MG63 (cell line): ENCODE data around the gene SNRNP70. TPM values are rescaled to one million over a fixed set of nuclear protein-coding genes. Genes with fewer than 3 reads are reported as not detected.
A peak's percentile ranks its signal among the peaks of the same experiment; 100 is the strongest.

Source experiments
- DNase-seq: peaks from one replicate; pipeline ENCODE4 v3.0.0-alpha.2; 2020
- H3K27me3 ChIP-seq: fragments of 250-450 bp; sonication (Bioruptor Pico); 2 replicates; pipeline ENCODE4 v1.5.1; 2020; ENCODE audit warnings: mild to moderate bottlenecking, moderate library complexity
- H3K36me3 ChIP-seq: fragments of 250-450 bp; sonication (Bioruptor Pico); 2 replicates; pipeline ENCODE4 v1.5.1; 2020; ENCODE audit warnings: mild to moderate bottlenecking, moderate library complexity
- H3K4me3 ChIP-seq: fragments of 250-450 bp; sonication (Bioruptor Pico); 2 replicates; pipeline ENCODE4 v1.5.1; 2020; ENCODE audit warnings: mild to moderate bottlenecking, moderate library complexity
- H3K9me3 ChIP-seq: fragments of 250-450 bp; sonication (Bioruptor Pico); 2 replicates; pipeline ENCODE4 v1.5.1; 2020; ENCODE audit warnings: mild to moderate bottlenecking, moderate library complexity
- total RNA-seq: library from RNA; depleted of rRNA; stranded (reverse); fragments of >200 nt; shearing (Covaris generic); gene quantifications from 2 replicates; pipeline ENCODE4 v1.2.3, GENCODE V29; 2014; ENCODE audit warnings: low replicate concordance

SNRNP70 gene
- total RNA-seq, 1 experiment from 2014 or later = 247 TPM

DNA sequence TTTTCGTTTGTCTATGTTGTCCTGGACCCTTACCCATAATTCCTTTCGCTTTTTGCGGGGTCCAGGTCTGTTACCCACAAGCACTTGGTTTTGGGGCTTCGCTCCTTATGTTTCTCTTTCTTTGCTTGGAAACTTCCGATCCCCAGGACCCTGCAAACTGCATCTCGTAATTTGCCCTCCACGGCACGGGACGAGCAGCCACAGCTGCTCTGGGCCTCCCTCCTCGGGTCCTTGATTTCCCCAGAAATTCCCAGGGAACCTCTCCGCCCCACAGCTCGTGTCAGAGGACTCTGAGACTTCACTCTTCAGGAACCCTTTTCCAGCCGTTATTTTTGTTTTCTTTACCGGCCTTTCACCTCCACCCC lies 599 bp downstream of the SNRNP70 start:
- Histone ChIP-seq H3K27me3 (no peaks in the 10 kb centered on the region), H3K9me3 (no peaks in the 10 kb centered on the region), H3K4me3 (peak overlapping the region; percentile 99), H3K36me3 (peaks cover 53% of the 10 kb centered on the region)
- DNase-seq = no peak

DNA sequence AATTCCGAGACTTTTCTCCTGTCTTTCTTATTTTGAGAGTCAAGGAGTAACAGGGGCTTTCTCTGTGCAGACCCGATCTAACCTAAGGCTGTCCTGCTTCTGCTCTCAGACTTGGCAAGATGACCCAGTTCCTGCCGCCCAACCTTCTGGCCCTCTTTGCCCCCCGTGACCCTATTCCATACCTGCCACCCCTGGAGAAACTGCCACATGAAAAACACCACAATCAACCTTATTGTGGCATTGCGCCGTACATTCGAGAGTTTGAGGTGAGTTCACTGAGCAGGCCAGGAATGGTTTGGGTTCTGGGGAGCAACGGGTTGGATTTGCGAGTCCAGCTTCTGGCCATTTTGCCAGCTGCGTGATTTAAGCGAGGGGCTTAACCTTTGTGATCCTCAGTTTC lies 1.0 kb downstream of the SNRNP70 start:
- Histone ChIP-seq H3K36me3 (peaks cover 58% of the 10 kb centered on the region), H3K4me3 (peak overlapping the region; percentile 99), H3K27me3 (no peaks in the 10 kb centered on the region), H3K9me3 (no peaks in the 10 kb centered on the region)
- no peak for DNase-seq

DNA sequence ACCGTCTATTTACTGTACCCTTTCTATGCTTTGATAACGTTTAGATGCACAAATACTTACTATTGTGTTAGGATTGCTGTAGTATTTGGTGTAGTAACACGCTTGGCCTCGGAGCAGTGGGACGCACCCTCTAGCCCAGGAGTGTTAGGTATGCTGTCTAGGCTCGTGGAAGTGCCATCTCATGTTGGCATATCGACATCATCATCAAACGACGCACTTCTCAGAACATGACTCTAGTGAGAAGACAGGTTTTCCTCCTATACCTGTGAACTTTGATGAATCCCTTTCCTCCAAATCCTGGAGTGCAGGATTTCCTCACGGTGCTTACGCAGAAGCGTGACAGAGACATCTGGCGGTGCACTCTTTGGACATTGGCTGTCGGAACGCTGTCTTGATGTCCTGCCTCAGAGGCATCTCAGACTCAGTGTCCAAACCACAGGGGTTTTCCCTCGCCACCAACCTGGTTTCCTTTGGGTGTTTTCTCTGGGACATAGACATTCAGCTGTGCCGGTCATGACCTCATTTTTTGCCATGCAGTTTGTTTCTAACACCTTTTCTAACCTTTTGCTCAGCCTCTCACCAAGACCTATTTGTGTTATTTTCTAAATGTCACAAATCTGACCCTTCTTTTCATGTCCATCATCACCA lies 6.3 kb downstream of the SNRNP70 start:
- no peak overlapping the region for H3K4me3 ChIP-seq
- peaks cover 93% of the 10 kb centered on the region for H3K36me3 ChIP-seq
- DNase-seq = no peak
- no peaks in the 10 kb centered on the region for H3K9me3 ChIP-seq
- H3K27me3 ChIP-seq = no peaks in the 10 kb centered on the region

DNA sequence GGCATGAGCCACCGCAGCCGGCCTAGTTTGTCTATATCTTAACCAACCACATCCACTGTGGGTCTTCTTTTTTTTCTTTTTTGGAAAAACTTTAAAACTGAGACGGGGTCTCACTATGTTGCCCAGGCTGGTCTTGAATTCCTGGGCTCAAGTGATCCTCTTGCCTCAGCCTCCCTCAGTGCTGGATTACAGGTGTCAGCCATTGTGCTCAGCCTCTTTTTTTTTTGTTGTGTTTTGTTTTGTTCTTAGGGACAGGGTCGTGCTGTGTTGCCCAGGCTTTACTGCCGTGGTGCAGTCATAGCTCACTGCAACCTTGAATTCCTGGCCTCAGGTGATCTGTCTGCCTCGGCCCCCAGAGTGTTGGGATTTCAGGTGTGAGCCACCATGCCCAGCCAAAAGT lies 7.4 kb downstream of the SNRNP70 start:
- Histone ChIP-seq H3K36me3 (peaks cover 93% of the 10 kb centered on the region), H3K9me3 (no peaks in the 10 kb centered on the region), H3K27me3 (no peaks in the 10 kb centered on the region), H3K4me3 (no peak overlapping the region)
- no peak for DNase-seq

DNA sequence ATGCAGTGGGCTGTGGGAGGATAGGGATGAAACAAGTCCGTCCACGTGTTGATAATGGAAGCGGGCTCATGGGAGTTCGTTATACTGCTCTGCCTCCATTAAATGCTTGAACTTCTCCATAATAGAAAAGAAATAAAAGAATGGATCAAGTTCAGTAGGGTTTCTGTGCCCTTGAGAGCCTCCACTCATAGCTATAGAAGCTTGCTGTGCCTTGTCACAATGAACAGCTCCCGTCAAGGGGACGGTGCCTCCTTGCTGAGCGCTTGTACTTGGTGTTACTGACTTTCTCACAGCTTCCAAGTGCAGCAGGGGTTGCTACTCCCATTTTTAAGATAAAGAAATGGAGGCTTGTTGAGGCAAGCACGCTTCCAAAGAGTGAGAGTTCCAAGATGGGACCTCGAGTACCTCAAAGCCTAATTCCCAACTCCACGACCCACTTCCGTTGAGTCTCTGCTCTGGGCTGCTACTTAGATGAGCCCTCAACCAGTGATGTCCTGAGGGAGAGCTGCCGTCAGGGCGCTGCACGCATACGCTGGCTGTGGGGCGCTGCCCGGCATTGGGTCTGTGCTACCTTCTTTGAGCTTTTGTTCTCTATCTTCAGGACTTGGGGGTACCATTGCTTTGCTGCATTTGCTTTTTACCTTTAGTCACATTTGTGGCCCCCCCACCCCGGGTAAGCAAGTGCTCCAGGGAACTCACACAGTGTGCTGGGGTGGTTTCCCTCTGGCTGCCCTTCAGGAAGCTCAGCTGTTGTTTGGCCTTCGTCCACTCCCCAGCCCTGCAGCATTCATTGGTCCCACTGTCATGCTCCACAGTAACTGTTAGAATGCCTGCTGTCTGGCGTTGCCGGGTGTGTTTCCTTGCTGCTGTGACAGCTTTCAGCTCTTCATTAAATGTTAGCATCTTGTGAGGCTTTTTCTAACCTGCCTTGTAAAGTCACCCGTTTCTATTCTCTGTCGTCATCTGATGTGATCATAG lies 9.5 kb downstream of the SNRNP70 start:
- peaks cover 93% of the 10 kb centered on the region for H3K36me3 ChIP-seq
- no peaks in the 10 kb centered on the region for H3K9me3 ChIP-seq
- no peaks in the 10 kb centered on the region for H3K27me3 ChIP-seq
- H3K4me3 ChIP-seq = no peak overlapping the region
- DNase-seq = no peak

DNA sequence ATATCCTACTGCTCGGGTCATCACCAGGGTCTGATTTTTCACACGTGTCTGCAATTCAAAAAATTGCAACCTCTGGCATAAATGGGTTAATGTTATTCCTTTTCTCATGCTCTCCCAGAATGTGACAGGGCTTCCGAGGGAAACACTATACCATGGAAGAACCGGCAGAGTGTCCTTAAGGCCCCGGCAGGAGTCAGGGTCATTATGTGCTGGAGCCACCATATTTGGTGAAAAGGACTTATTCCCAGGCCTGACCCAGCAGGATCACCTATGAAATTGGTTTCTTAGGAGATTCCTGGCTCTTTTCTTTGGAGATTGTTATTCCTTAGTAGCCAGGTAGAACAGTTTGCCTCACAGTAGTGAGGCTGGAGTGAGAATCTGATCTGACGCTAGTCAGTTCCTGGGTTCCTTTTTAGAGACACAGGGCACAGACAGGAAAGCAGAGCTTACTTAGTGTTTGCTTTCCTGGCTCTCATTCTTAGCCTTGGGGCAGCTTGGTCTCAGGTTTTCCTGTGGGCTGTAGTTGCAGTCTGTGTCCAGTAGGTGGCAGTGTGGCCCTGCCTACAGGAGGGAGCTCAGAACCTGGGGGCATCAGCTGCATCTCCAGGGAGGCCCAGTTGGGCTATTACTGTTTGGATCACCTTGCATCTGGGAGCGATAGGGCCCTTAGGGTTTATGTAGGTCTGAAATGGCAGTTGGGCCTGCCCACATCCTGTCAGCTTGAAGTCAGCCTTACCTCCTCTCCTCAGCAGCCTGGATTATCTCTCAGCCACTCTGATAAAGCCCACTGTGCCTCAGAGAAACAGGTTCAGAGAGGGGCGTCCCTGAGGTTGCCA lies 12.4 kb downstream of the SNRNP70 start:
- no peaks in the 10 kb centered on the region for H3K9me3 ChIP-seq
- peaks cover 86% of the 10 kb centered on the region for H3K36me3 ChIP-seq
- H3K27me3 ChIP-seq = no peaks in the 10 kb centered on the region
- DNase-seq = peak; percentile 68
- H3K4me3 ChIP-seq = no peak overlapping the region

DNA sequence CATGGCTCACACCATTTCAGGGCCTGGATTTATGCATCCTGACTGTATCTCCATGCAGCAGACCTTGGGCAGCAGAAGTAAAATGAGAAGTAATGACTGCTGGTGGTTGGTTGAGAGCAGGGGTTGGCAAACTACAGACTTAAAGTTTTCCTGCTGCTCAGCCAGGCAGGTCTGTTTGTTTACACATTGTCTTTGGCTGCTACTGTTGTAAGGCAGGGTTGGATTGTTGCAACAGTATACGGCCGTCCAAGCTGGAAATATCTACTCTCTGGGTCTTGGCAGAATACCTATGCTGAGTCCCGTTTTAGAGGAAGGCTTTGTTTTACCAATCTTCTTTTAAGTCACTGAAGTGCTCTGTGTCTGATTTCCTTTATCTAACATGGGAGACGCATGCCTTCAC lies 13.5 kb downstream of the SNRNP70 start:
- no peak for DNase-seq
- Histone ChIP-seq H3K4me3 (no peak overlapping the region), H3K9me3 (no peaks in the 10 kb centered on the region), H3K27me3 (no peaks in the 10 kb centered on the region), H3K36me3 (peaks cover 87% of the 10 kb centered on the region)

DNA sequence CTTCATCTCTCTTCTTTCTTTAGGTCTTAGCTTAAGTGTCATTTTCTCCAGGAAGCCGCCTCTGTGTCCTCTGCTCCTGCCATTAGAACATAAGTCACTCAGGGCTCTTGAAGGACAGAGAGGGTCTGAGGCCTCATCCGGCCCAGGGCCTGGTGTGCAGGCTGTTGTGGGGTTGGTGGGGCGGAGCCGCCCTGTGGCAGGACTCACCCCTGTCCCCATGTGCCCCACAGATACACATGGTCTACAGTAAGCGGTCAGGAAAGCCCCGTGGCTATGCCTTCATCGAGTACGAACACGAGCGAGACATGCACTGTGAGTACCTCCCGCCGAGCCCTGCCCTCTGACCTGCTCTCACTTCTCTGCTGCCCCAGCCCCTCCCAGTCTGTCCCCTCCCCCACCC lies 15.9 kb downstream of the SNRNP70 start:
- no peaks in the 10 kb centered on the region for H3K27me3 ChIP-seq
- H3K9me3 ChIP-seq = no peaks in the 10 kb centered on the region
- H3K4me3 ChIP-seq = no peak overlapping the region
- H3K36me3 ChIP-seq = peaks cover 87% of the 10 kb centered on the region
- no peak for DNase-seq

DNA sequence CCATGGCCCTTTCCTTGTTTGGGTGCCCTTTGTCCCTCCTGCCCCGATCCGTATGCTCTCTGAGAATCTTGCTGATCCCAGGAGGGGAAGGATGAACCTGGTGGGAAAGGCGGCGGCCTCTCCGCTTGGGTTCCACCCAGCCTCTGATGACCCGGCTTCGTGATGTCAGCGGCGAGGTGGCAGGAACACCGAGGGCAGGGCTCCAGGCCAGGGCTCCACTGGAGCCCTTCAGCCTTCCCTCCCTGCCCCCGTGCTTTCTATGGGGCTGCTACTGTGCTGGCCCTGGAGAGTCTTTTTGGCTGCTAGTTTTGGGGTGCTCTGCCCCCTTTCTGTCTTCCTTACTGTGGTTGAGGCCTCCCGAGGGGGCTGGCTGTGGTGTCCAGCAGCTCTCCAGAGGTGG lies 17.1 kb downstream of the SNRNP70 start:
- Histone ChIP-seq H3K4me3 (no peak overlapping the region), H3K36me3 (peaks cover 87% of the 10 kb centered on the region), H3K27me3 (no peaks in the 10 kb centered on the region), H3K9me3 (no peaks in the 10 kb centered on the region)
- DNase-seq = no peak

DNA sequence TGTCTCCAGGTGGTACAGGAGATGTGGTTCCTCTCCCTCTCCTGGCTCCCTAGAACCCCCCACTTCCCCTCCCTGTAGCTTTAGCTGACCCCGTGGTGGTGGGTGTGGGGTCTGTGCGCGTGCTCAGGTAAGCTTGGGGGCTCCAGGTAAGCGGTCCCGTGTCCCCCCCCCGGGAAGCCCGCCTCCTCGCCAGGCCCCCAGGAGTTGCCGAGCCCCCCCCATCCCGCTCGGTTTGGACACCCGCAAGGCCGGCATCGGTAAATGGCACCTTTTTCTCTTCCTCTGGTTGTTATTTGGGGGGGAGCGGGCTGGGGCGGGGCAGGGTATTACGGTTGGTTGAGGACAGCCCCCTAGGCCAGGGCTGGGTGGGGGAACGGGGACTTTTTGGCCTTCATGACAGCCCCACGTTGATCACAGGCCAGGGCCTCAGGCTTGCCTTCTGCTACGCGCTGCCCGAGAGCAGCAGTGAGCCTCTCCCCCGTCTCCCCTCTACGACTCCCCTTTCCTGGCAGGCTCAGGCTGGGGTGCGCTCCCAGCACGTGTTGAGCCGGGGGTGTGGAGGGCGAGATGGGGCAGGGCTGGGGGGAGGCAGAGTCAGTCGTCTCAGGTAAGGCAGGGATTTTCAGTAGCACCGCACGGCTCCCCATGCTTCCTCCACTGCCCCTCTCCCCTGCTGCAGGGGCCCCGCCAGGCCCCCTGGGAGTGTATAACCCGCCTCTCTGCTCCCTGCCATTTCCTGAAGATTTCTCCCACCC lies 18.3 kb downstream of the SNRNP70 start:
- peaks cover 86% of the 10 kb centered on the region for H3K36me3 ChIP-seq
- DNase-seq = no peak
- no peak overlapping the region for H3K4me3 ChIP-seq
- no peaks in the 10 kb centered on the region for H3K9me3 ChIP-seq
- no peaks in the 10 kb centered on the region for H3K27me3 ChIP-seq

DNA sequence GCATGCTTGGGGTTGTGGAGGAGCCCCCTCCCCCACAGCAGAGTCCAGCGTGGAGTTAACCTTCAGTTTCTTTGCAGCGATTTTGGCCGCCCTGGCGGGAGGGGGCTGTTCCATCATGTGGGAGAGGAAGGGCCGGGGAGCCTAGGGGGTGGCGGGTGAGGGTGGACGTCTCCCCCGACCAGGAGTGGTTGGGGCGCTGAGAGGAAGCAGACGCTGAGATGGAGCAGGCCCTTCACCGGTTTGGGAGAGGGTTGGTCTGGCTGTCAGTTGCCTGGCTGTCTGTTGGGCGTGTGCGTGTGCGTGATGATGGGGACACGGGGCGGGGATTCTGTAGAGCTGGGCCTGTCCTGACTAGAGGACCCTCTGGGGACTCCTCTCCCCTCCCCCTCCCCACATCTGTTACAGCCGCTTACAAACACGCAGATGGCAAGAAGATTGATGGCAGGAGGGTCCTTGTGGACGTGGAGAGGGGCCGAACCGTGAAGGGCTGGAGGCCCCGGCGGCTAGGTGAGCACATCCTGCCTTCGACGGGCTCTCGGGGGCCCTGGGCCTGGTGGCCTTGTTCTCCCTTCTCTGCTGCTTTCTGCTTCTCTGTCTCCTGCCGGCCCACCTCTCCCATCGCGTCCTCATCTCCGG lies 19.1 kb downstream of the SNRNP70 start:
- DNase-seq = no peak
- Histone ChIP-seq H3K36me3 (peaks cover 84% of the 10 kb centered on the region), H3K9me3 (no peaks in the 10 kb centered on the region), H3K4me3 (no peak overlapping the region), H3K27me3 (no peaks in the 10 kb centered on the region)

DNA sequence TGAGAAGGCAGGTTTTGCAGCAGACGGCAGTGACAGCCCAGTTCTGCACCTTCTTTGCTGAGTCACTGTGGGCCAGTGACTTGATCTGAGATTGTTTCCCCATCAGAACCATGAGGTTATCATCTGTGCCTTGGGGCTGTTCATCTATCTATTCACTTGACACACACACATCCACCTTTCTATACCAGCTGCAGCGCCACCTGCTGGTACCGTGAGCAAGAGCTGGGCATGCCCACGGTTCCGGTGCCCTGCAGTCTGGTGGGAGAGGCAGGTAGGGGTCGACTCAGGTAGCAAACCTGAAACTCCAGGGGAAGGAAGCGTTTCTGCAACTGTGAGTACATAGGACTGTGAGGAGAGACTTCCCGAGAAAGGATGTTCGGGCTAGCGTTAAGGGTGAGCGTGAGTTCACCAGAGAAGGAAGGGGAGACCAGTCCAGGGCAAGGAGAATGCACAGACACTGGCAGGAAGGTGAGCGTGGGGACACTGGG lies 21.4 kb downstream of the SNRNP70 start:
- Histone ChIP-seq H3K9me3 (no peaks in the 10 kb centered on the region), H3K4me3 (no peak overlapping the region), H3K36me3 (peaks cover 78% of the 10 kb centered on the region), H3K27me3 (no peaks in the 10 kb centered on the region)
- peak; percentile 42 for DNase-seq

DNA sequence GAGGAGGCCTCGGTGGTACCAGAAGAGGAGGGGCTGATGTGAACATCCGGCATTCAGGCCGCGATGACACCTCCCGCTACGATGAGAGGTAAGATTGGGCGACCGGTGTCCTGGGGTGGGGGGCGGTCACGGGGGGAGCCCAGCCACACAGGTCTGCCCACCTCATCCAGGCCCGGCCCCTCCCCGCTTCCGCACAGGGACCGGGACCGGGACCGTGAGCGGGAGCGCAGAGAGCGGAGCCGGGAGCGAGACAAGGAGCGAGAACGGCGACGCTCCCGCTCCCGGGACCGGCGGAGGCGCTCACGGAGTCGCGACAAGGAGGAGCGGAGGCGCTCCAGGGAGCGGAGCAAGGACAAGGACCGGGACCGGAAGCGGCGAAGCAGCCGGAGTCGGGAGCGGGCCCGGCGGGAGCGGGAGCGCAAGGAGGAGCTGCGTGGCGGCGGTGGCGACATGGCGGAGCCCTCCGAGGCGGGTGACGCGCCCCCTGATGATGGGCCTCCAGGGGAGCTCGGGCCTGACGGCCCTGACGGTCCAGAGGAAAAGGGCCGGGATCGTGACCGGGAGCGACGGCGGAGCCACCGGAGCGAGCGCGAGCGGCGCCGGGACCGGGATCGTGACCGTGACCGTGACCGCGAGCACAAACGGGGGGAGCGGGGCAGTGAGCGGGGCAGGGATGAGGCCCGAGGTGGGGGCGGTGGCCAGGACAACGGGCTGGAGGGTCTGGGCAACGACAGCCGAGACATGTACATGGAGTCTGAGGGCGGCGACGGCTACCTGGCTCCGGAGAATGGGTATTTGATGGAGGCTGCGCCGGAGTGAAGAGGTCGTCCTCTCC lies 22.6 kb downstream of the SNRNP70 start:
- DNase-seq = no peak
- Histone ChIP-seq H3K4me3 (no peak overlapping the region), H3K27me3 (no peaks in the 10 kb centered on the region), H3K36me3 (peaks cover 70% of the 10 kb centered on the region), H3K9me3 (no peaks in the 10 kb centered on the region)

DNA sequence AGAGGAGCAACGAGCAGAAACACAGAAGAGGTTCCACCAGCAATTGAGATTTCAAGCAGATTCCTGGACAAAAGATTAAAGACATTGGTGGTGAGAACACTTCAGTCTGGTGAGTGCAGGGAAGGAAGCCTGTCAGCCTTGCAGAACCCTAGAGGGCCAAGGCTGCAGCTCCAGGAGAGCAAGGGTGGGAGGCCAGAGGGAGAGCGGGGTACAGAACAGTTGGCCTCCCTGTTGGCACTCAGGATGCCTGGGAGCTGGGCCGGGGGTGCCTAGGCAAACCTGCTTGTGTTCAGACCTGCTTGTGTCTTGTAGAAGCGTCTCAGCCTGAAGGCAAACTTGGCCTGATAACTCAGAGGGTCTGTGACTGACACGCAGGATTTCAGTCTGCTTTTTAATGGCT lies 23.8 kb downstream of the SNRNP70 start:
- H3K36me3 ChIP-seq = peaks cover 59% of the 10 kb centered on the region
- DNase-seq = no peak
- no peaks in the 10 kb centered on the region for H3K27me3 ChIP-seq
- no peak overlapping the region for H3K4me3 ChIP-seq
- H3K9me3 ChIP-seq = no peaks in the 10 kb centered on the region

DNA sequence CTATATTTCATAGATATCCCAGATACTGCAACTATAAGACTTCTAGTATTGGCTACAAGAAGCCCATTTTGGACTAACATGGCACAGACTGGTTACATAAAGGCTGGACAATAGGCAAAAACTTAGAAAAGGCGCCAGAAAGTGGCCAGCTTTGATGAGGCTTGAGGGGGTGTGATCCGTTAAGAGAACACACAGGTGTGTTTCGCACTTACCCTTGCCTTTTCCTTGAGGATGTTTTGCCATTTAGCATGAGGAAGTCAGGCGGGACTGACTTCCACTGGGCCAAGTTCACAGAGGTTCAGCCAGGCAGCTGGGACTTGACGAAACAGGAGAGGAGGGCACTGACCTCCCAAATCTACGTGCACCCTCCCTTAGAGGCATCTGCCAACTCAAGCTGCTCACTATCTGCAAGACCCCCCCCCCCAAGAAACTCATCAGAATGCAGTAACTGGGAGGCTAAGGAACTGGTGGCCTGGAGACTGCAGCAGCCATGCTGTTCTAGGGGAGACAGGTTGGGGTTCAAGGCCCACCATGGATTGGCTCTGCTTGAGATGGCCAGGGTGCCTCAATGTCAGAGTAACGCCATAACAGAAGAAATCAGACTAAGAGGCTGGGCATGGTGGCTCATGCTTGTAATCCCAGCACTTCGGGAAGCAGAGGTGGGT lies 24.4 kb downstream of the SNRNP70 start:
- DNase-seq = no peak
- peaks cover 53% of the 10 kb centered on the region for H3K36me3 ChIP-seq
- no peaks in the 10 kb centered on the region for H3K27me3 ChIP-seq
- H3K4me3 ChIP-seq = no peak overlapping the region
- no peaks in the 10 kb centered on the region for H3K9me3 ChIP-seq
